Endometrial microvascular endothelial cells (primary cell): ENCODE data around the gene MED17. TPM values are rescaled to one million over a fixed set of nuclear protein-coding genes. Genes with fewer than 3 reads are reported as not detected.

ENCODE experiments used
- in situ Hi-C: cut with HindIII; loops from 2 replicates; pipeline ENCODE4 v1.10.0; 2017; ENCODE audit warnings: low sequenced_read_pairs, low pct_unique_long_range_greater_than_20kb; ENCODE audit errors: inconsistent ontology term
- total RNA-seq: library from RNA; depleted of rRNA; stranded (reverse); fragments of >200 nt; gene quantifications from one replicate; pipeline ENCODE4 v1.2.3, GENCODE V29; 2015; ENCODE audit errors: inconsistent ontology term

MED17 gene
- total RNA-seq, 1 donor from 2014 or later, result 30.4 TPM

- in situ Hi-C loops, result no loop called here
Observed at GRCh38 chr11:93801366-93801765, 17.3 kb downstream of the MED17 start.

DNA sequence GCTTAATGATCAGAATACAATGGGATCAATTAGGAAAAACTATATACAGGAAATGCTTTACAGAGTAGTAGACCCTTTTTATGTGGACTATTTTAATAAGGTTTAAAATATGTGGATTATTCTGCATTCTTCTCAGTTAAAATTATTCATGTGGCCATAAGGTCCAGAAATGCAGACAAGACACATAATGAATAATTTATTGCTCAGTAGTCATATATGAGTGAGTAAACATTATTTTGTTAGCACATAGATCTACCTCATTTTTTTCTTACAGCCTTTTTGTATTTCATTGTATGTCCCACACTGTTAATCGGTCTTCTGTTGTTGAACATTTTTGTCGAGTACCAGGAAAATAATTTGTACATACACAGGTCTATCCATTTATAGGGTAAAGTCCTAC lies 20.8 kb downstream of the MED17 start:
- in situ Hi-C loops, result no loop called here

DNA sequence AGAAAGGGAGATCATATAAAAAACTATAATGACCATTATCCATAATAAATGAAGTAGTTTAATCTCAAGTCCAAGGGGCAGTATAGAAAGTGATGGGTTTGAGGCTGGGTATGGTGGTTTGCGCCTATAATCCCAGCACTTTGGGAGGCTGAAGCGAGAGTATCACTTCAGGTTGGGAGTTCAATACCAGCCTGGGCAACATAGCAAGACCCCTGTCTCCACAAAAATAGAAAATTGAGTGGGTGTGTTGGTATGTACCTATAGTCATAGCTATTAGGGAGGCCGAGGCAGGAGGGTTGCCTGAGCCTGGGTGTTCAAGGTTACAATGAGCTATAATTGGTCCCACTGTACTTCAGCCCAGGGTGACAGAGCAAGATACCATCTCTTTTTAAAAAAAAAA lies 23.9 kb downstream of the MED17 start:
- in situ Hi-C loops, result no loop called here

DNA sequence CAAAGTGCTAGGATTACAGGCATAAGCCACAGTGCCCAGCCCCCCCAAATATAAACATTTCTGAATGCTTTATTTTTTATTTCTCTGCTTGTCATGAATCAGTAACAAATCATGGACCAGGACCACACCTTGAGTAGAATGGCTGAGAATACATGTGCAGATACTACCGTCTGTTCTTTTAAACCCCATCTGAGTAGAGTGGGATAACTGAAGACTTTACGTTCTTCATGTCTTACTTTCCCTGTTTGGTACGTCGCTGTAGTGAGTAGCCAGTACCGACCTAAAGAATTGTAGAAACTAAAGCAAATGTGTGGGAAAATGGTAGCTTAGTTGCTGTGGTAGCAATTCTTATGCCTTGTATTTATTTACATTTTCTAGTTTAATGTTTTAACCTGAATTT lies 29.9 kb downstream of the MED17 start:
- in situ Hi-C loops, result no loop called here

DNA sequence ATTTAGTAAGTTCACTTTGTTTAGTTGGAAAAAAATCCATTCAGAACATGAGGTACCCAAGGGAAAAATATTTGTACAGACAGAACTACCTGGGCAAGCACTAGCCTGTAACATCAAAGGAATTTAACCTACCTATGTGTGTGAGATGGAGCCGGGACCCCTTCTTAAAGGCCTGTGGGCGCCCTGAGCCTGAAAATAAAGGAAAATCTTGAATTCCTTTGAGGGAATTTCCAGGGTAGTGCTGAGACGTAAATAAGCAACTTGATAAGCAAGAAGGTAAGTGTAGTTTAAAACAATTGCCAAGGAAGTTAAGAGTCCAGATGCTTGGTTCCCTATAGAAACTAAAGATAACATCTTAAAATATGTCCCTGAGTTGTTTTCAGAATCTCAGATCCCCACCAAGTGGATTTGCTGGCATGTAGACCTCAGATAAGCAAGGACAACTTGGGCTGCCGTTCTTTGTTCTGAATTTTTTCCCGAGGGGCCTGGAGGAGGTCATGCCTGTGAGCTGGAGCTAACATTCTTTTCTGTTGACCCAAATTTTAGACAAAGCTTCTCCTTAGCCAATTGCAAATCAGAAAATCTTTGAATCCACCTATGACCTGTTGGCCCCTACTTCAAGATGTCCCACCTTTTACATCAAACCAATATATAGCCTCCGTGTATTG lies 31.0 kb downstream of the MED17 start:
- in situ Hi-C loops, result no loop called here

DNA sequence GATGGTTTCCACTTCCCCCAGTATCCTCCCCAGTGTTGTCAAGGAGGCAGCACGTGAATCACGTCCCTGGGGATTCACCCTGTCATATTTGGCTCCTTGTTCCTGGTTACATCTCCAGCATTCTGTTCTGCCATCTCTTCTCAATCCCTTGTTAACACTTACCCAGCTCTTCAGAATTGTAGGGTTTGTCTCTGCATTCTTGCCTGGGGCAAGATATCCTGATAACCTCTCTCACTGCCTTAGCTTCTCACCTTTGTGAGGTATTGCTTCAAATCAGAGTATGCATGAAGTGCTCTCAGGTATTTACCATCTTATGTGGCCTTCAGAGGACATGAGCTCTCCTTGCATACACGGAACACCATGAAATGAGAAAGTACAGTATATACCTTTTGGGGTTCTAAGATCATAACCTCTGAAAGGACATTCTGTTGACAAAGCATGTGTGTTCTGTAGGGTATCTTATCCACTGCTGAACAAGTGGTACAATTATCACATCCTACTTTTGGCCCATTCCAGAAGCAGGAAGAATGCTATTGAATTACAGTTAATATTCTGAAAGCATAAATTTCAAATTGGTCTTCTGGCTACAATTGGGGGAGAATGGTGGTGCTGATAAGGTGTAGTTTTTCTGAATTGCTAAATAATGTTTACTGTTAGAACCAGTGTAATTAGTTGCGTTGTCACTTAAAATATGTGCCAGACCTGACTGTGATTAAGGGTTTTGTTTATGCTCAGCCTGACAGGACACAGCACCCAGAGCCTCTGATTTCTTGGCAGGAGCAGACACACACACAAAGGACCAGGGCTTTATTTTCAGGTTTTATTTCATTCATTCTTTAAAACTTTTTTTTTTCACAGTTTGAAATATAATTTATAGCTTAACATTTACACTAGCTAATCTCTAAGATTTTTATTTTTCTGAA lies 33.6 kb downstream of the MED17 start:
- in situ Hi-C loops, result no loop called here

DNA sequence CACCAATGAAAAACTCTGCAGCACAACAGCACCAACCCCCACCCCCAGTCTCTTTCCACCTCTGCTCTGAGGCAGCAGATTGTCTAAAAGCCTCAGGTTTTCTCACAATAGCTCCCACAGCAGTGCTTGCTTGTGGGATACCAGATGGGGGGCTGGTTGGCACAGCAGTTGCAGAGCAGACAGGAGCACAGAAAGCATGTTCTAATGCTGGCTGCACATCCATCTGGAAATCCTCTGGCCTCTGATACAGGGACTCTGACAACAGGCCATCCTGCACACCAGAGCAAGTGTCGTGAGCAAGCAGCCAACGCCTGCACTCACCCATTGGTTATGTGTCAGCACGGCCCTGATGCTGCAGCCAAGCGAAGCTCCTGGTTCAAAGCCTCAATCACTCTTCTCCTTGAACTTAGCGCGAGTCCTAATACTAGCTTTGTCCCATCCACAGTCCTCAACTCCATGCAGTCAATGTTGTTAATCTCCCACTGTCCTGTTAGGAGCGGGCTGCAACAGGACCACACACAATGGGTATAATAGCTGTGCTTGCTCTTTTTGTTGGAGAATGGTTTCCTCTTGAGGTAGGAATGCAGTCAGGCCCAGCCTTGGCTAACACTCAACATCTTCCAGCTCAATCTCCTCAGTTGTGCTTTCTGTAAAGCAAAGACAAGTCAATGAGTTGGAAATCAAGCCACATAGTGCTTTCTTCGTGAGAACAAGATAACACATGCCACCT lies 36.0 kb downstream of the MED17 start:
- in situ Hi-C loops, result no loop called here

DNA sequence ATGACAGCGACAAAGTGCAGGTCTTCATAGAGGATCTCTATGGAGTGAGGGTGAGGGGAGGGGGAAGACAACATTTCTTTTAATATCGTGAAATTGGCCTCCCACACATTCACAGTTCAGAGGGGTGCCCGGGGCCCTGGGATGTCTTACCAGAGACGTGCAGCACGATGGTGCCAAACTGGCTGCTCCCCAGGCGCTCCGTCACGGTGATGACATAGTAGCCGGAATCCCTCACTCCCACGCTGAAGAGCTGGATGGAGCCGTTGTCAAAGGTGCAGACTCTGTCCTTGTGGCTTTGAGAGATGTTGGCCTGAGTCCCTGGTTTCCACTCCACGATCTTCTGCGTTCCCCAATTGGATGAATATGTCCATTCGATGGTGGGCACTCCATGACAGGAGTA lies 36.8 kb downstream of the MED17 start:
- in situ Hi-C loops, result no loop called here

GRCh38 chr11:93821617-93822016 lies 37.5 kb downstream of the MED17 start:
- in situ Hi-C loops, result no loop called here

- in situ Hi-C loops, result no loop called here
Observed at GRCh38 chr11:93822359-93822758, 38.3 kb downstream of the MED17 start.

GRCh38 chr11:93823210-93823609 lies 39.1 kb downstream of the MED17 start:
- in situ Hi-C loops, result no loop called here

DNA sequence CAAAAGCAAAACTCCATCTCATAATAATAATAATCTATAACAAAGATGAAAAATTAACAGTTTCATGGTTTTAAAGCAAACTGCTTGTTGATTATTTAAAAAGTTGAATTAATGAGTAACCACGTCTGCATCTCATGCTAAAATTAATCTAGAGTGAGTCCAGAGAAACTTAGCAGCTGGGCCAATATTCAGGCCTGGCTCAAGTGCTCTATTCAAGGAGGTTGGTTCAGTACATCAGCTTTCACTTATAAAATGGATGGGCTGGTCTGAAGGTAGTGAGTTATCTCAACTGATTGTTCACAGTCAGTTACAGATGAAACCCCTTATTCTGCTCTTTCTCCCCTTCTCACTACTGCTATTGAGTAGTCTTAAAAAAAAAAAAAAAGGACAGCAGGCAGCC lies 43.3 kb downstream of the MED17 start:
- in situ Hi-C loops, result no loop called here

DNA sequence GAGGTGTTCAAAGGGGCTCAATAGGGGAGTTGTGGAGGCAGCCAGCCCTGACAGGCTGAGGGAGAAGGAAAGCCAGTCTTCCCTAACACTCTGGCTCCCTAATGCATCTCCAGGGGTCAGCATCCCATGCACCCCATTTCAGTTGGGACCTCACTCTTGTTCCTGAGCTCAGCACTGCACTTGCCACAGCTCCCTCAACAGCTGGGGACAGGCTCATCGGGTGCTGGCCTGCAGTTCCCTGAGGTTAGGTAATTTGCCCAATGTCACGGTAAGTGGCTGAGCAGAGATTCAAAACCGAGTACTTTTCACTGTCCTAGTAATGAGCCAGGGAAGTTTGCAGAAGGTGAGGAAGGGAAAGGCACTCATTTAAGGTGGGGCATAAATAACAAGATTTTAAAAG lies 45.5 kb downstream of the MED17 start:
- in situ Hi-C loops, result no loop called here

DNA sequence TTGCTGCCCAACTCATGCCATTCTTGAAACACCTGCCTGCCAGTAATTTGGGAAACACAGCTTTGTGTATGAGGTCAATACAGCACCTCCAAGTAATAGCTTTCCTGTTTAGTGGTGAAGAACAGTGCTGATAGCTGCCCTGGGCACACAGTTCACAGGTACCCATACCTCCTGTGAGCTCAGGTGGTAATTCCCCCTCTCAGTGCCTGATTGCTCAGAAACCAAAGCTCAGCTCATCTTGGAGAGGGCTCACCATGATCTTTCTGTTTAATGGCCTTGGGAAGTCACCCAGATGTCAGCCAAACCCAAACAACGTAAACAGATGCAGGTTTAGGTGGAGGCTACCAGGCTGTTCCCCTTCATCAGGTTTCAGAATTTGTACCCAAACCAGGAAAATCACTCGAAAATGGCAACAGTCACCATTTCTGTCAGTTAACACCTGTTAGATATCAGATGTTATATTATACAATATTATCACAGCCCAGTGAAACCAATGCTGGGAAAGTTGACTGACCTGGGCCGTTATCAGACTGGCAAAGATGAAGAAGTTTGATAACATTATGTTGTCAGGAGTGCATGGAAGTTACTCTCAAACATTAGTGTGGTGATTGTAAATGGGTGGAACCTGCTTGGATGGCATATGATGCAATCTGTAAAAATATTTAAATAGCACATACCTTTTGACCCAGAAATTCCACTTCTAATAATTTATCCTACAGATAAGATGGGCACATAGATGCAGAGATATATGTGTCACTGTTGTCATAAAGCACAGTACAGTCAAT lies 47.5 kb downstream of the MED17 start:
- in situ Hi-C loops, result no loop called here

- in situ Hi-C loops, result no loop called here
Observed at GRCh38 chr11:93832780-93833179, 48.7 kb downstream of the MED17 start.

GRCh38 chr11:93838967-93839366 lies 54.9 kb downstream of the MED17 start:
- in situ Hi-C loops, result no loop called here

- in situ Hi-C loops, result no loop called here
Observed at GRCh38 chr11:93840180-93840579, 56.1 kb downstream of the MED17 start.

DNA sequence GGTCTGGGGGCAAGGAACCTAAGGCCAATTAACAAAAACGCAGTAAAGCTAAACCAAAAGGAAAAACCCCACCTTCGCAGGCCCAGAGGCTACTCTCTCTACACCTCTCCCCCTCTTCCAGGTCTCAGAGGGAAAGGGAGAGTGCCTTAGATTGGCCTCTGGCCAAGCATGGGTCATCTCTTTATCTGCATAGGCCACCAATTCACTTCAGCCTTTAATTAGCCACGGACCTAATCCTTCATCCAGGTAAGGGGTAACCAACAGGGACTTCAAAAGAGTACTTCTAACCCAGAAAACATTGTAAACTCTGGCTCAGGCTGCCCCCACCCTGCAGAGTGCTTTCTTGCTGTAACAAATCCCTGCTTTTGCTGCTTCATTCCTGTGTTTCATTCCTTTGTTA lies 56.9 kb downstream of the MED17 start:
- in situ Hi-C loops, result no loop called here

- in situ Hi-C loops, result no loop called here
Observed at GRCh38 chr11:93841446-93841845, 57.4 kb downstream of the MED17 start.
